GM21390 (cell line): ENCODE measurements around the gene MGME1.
"Not testable (repeated sequence)": the region's sequence is repeated elsewhere in the genome, so short reads cannot be mapped to it uniquely, and the experiment has no call there.

Experiments used
- ATAC-seq: cut with Tn5 transposase; IDR thresholded peaks from one replicate; pipeline ENCODE4 v1.9.1; 2021; ENCODE audit not compliant: unreplicated experiment

Gene MGME1

DNA sequence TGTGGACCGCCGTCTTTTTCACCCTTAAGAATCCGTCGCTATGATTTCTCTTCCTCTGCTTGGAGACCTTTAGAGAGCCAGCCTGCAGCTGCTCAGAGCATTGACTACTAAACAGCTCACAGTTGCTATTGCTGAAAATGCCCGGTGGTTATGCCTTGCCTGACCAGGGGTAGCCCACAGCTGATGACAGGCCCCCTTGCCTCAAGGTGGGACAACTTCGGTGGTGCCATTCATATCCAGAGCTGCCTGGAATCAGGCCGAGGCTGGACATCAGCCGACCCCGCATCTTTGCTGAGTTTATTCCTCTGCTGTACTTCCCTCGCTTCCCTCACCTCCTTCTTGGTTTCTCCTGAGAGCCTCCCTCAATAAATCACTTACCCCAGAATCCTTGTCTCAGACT is 49.3 kb downstream of the MGME1 start:
- ATAC-seq: no peak

DNA sequence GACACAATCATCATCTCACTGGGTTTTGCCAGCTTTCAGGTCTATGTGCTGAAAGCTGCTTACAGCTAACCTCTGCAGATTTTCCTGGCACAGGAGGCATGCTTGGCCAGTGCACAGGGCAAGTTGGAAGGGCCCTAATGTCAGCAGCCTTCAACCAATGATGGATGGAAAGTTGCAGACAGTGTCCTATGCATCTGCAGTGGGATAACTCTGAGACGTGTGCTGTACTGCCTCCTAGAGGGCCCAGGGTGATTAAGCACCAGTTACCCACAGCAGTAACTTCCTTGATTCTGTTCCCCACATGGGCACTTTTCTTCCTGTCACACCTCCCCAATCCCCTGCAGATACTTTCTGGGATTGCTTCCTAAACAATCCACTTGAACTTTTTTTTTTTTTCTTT is 50.2 kb downstream of the MGME1 start:
- ATAC-seq: no peak

DNA sequence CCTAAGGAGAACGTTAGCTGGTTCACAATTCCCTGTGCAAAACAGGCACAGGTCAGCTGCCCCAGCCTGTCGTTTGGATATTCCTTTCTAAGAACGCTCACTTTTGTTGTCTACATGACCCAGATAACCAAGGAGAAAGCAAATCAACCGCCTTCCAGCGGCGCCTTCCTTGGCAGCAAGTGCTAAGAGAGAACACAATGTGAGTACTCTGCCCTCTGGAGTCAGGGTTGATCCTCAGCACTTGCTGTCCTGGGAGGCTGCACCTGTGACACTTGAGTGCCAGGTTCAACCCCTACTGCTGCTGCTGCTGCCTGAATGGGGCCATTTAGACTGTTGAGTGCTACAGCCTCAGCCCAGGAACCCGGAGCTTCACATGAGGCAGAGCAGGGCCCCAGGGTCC is 52.1 kb downstream of the MGME1 start:
- ATAC-seq: no peak

DNA sequence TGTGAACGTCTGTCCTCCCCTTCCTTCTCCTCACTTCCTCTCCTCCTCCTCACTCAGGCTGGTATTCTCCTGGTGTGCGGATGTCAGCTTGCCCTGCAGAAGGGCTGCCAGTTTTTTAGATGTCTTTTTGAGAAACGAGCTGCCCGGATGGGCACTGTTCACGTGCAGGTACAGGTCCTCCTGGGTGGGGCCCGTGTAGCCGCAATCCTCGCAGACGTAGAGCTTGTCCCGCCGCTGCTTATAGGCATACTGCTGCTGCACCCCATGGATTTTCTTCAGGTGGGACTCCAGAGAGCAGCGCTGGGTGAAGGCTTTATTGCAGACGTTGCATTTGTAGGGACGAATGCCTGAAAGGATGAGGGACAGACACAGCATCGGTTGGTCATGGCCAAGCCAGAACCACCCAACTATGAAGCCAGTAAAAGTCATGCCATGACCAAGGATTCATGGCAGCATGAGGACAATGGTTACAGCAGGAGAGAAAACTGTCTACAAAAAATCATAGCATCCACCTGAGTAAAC is 55.8 kb downstream of the MGME1 start:
- ATAC-seq: no peak

DNA sequence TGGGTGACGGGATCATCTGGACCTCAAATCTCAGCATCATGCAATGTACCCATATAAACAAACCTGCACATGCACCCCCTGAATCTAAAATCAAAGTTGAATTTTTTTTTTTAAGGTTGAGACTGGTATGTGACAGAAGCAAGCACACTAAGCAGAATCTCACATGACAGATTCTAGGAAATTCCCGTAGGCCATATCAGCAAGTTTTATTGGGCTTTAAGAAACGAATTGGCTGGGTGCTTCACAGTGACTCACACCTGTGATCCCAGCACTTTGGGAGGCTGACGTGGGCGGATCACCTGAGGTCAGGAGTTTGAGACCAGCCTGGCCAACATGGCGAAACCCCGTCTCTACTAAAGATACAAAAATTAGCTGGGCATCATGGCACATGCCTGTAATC is 58.2 kb downstream of the MGME1 start:
- not testable (repeated sequence) for ATAC-seq

DNA sequence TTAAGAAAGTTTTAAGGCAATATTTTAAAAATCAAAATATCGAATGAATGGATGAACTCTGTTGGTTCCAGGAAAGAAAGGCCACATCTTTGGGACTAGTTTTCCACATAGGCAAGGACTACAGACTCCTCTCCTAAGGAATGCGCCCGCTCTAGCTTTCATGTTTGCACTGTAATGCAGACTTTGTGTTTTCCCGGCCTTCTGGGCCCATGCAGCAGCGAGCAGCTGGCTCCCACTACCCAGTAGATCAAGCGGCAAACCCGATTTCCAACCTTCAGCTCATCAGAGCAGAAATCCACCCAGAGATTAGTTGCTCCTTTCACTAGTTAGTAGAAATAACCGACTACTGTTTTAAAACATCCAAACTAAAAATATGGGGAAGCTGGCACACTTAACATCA is 61.2 kb downstream of the MGME1 start:
- no peak for ATAC-seq

DNA sequence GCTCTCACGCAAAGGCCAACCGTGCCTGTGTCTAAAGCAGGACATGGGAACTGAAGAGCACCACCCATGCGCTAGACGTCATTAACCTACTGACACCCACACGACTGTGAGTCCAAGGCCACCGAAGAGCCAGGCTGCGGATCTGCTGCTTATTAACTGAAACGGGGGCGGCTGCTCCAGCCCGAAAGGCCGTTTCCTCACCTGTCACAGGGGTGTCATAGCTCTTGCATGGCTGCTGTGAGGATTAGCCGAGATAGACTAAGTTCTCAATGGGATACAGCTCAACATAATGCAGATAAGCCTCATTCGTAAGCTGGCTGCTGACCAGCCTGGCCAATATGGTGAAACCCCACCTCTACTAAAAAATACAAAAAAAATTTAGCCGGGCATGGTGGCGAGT is 62.2 kb downstream of the MGME1 start:
- no peak for ATAC-seq

DNA sequence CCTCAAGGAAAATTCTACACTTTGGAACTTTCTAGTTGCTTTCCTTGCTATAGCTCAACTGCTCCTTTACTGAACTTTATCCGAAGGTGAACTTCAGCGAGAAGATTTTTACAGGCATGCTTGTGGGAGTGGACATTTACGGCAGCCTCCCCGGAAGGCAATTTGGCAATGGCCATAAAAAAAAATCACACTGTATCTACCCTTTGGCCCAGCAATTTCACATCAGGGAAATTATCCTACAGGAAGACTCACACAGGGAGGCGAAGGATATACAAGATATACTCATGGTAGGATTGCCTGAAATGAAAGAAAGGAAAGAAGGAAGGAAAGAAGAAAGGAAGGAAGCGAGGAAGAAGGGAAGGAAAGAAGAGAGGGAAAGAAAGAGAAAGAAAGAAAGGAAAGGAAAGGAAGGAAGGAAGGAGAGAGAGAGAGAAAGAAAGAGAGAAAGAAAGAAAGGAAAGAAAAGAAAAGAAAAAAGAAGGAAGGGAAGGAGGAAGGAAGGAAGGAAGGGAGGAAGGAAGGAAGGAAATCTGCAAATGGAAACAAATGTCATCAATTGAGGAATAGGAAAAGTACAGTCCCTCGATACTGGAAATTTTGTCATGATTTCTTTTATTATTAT is 63.2 kb downstream of the MGME1 start:
- no peak for ATAC-seq

DNA sequence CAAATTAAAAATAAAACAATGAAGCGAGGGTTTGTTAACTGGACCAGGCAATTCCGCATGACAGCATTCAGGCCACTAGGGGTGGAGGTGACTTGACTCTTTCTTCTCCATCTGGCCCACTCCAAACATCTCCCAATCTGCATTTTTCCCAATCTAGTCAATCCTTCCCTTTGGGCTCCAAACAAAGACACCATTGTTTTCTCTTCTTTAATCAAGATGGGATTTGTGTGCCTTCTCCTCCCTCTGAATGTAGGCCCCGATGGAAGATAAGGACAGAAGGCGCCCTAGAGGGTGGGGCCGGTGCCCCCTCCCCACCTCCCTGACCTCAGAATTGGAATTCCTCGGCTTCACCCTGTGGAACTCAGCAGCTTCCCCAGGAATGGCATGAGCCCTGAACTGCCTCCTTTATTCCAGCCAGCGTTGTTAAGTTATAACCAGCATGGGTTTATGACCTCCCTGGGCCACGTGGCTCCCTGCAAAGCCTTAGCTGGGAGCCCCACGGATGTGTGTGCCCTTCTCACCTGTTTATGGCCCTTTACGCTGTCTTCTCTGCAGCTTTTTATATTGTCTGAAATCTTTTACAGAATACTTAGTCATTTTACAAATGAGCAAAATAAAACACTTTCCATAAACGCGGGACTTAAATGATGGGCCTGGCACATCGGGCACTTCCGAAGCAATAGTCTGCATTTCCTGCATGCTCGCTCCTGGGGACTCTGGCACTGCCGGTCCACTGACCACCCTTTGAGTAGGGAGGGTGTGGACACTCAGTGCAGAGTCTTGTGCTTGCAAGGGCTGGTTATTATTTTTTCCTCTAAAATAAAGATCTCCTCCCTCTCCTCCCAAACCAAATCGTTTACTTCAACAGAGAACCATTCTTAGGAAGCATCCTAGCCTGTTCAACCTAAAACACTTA is 64.4 kb downstream of the MGME1 start:
- ATAC-seq: no peak

DNA sequence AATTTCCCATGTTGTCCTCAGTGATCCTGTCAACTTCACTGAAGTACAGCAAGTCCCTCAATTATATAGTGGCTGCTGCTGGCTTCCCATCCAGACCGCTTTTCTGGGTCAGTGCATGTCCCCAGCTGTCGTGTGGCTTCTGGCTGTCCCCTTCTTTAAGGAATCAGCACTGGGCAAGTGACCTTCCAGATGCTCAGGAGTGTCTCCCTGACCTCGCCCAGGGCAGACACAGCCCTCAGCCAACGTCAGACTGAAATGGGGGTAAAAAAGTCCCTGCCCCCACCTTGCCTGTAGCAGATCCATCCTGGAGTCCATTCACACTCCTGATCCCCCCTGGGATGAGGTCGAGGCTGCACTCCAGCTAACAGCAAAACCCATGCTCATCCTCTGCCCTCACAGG is 65.2 kb downstream of the MGME1 start:
- ATAC-seq: no peak

DNA sequence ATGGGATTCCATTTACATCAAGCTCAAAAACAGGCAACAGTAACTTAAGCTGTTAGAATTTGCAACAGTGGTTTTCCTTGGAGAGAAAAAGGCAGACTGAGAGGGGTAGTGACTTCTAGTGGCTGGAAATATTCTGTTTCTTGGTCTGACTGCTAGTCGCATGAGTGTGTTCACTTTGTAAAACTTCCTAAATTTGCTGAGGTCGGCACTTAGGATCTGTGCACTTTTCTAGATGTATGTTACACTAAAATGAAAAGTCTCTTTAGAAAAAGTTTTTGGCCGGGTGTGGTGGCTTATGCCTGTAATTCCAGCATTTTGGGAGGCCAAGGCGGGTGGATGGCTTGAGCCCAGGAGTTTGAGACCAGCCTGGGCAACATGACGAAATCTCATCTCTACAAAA is 70.2 kb downstream of the MGME1 start:
- no peak for ATAC-seq
